GM19351 (cell line): ENCODE measurements around the gene PNLIP.

Experiments
- ATAC-seq: cut with Tn5 transposase; IDR thresholded peaks from one replicate; pipeline ENCODE4 v1.9.1; 2021; ENCODE audit warnings: mild to moderate bottlenecking, moderate library complexity; ENCODE audit not compliant: unreplicated experiment

Gene PNLIP

GRCh38 chr10:116567335-116567734 lies 21.6 kb downstream of the PNLIP start:
- ATAC-seq, result no peak

GRCh38 chr10:116574797-116575196 lies 29.1 kb downstream of the PNLIP start:
- ATAC-seq, result no peak

- ATAC-seq, result no peak
Observed at GRCh38 chr10:116587878-116588591, 42.3 kb downstream of the PNLIP start.

- no peak for ATAC-seq
Observed at GRCh38 chr10:116588995-116589394, 43.3 kb downstream of the PNLIP start.

- ATAC-seq, result no peak
Observed at GRCh38 chr10:116589926-116590325, 44.2 kb downstream of the PNLIP start.

GRCh38 chr10:116590590-116591444 lies 45.1 kb downstream of the PNLIP start, which contains the start of gene PNLIPRP1:
TSS of gene PNLIPRP1 (plus strand) at chr10:116590959. CDS start at chr10:116591130, 171 bp downstream.
- no peak for ATAC-seq

GRCh38 chr10:116593139-116593740 lies 47.5 kb downstream of the PNLIP start:
- ATAC-seq, result no peak

GRCh38 chr10:116594525-116595035 lies 48.8 kb downstream of the PNLIP start:
- no peak for ATAC-seq

GRCh38 chr10:116596062-116596461 lies 50.3 kb downstream of the PNLIP start:
- ATAC-seq, result no peak

- ATAC-seq, result no peak
Observed at GRCh38 chr10:116597543-116597942, 51.8 kb downstream of the PNLIP start.

GRCh38 chr10:116598329-116598728 lies 52.6 kb downstream of the PNLIP start:
- ATAC-seq, result no peak

- no peak for ATAC-seq
Observed at GRCh38 chr10:116599991-116600390, 54.3 kb downstream of the PNLIP start.

GRCh38 chr10:116602648-116603400 lies 57.1 kb downstream of the PNLIP start:
- no peak for ATAC-seq

- no peak for ATAC-seq
Observed at GRCh38 chr10:116606061-116606483, 60.3 kb downstream of the PNLIP start.

GRCh38 chr10:116607336-116607735 lies 61.6 kb downstream of the PNLIP start:
- ATAC-seq, result no peak

- ATAC-seq, result no peak
Observed at GRCh38 chr10:116608686-116609594, 63.2 kb downstream of the PNLIP start.

GRCh38 chr10:116610443-116611152 lies 64.9 kb downstream of the PNLIP start:
- no peak for ATAC-seq

- no peak for ATAC-seq
Observed at GRCh38 chr10:116611153-116611545, 65.4 kb downstream of the PNLIP start.
